SK-N-SH (cell line): ENCODE measurements around the gene LAMB1. TPM values are rescaled to one million over a fixed set of nuclear protein-coding genes. Genes with fewer than 3 reads are reported as not detected.

Source experiments
- EP300 ChIP-seq, 2 experiments: IDR thresholded peaks; 2 replicates each; pipeline versions ENCODE4 v1.4.0 to v1.6.1; 2012; ENCODE audit warnings: borderline replicate concordance in 1 of 2, low read depth in 1 of 2, low read length in 1 of 2
- FOXJ3 ChIP-seq: sonication (generic); formaldehyde crosslinking; IDR thresholded peaks from 2 replicates; pipeline ENCODE4 v1.5.1; 2020; ENCODE audit warnings: mild to moderate bottlenecking, missing genetic modification reagents
- FOXM1 ChIP-seq: IDR thresholded peaks from 2 replicates; pipeline ENCODE4 v1.4.0; 2012; ENCODE audit warnings: low read depth, mild to moderate bottlenecking
- MXI1 ChIP-seq: IDR thresholded peaks from 2 replicates; pipeline ENCODE4 v1.6.1; 2012; ENCODE audit warnings: mild to moderate bottlenecking, low read depth, low read length, improper control_type of control experiment
- NRF1 ChIP-seq: IDR thresholded peaks from 2 replicates; pipeline ENCODE4 v1.6.1; 2012; ENCODE audit warnings: low read depth, mild to moderate bottlenecking, low read length
- POLR2AphosphoS5 ChIP-seq: IDR thresholded peaks from 2 replicates; pipeline ENCODE4 v1.6.1; 2012; ENCODE audit warnings: low read depth, low read length
- RCOR1 ChIP-seq: fragments of 150-350 bp; IDR thresholded peaks from 2 replicates; pipeline ENCODE4 v1.6.1; 2017; ENCODE audit warnings: antibody characterized with exemption, low read length
- REST ChIP-seq: IDR thresholded peaks from 2 replicates; pipeline ENCODE4 v1.6.1; 2012; ENCODE audit warnings: mild to moderate bottlenecking, low read depth, low read length, moderate library complexity
- RFX5 ChIP-seq: IDR thresholded peaks from 2 replicates; pipeline ENCODE4 v1.6.1; 2012; ENCODE audit warnings: mild to moderate bottlenecking, improper control_type of control experiment, low read length
- TAF1 ChIP-seq: IDR thresholded peaks from 2 replicates; pipeline ENCODE4 v1.6.1; 2012; ENCODE audit warnings: low read depth, mild to moderate bottlenecking, low read length, moderate library complexity, borderline replicate concordance
- TCF12 ChIP-seq: IDR thresholded peaks from 2 replicates; pipeline ENCODE4 v1.4.0; 2012
- USF2 ChIP-seq: fragments of 150-350 bp; IDR thresholded peaks from 2 replicates; pipeline ENCODE4 v1.6.1; 2017; ENCODE audit warnings: antibody characterized with exemption, low read length, low read depth, borderline replicate concordance
- ZBTB33 ChIP-seq: IDR thresholded peaks from 2 replicates; pipeline ENCODE4 v1.4.0; 2012; ENCODE audit warnings: low read depth, borderline replicate concordance
- polyA plus RNA-seq, 3 experiments: library from polyadenylated mRNA; depleted of rRNA; stranded (reverse); fragments of >200 nt; gene quantifications; 2 replicates each; pipeline ENCODE4 v1.2.3, GENCODE V29; 2012

Gene LAMB1
- polyA plus RNA-seq, 1 of the 3 experiments (the other 2 are of a cell fraction): 435 TPM

GRCh38 chr7:107939573-107940489, 63.1 kb downstream of the LAMB1 start (continued):
- peak; percentile 81; the same call in 1 of the 2 replicates for TF ChIP-seq FOXM1
- TF ChIP-seq REST: no peak
- no peak for TF ChIP-seq MXI1
- TF ChIP-seq NRF1: no peak
- no peak for TF ChIP-seq RFX5
- no peak for TF ChIP-seq USF2
- TF ChIP-seq POLR2AphosphoS5: peak; percentile 51
- no peak for TF ChIP-seq TAF1
- TF ChIP-seq EP300 (IDR thresholded peaks at IDR 0.05; ENCODE audit: borderline replicate concordance in 1 of 2, low read depth in 1 of 2, low read length in 1 of 2): peak in 1 of 2 experiments; percentile 89; a peak in 2 of 4 replicates
- TF ChIP-seq ZBTB33: peak; percentile 71; the same call in 1 of the 2 replicates
- no peak for TF ChIP-seq RCOR1
- TF ChIP-seq FOXJ3 (CRISPR knock-in tag): no peak
- peak; percentile 92 for TF ChIP-seq TCF12
